Upper lobe of right lung (tissue), 1 donor: ENCODE results near the gene IL34. TPM values are rescaled to one million over a fixed set of nuclear protein-coding genes. Genes with fewer than 3 reads are reported as not detected.

Source experiments
- ATAC-seq: fragments of 200-7000 bp; cut with Tn5 transposase; one replicate; pipeline ENCODE4 v1.9.1; 2020; ENCODE audit warnings: mild to moderate bottlenecking, moderate library complexity
- DNase-seq: peaks from one replicate; pipeline ENCODE4 v3.0.0-alpha.2; 2020
- H3K27ac ChIP-seq: fragments of 200-600 bp; one replicate; pipeline ENCODE4 v1.8.0; 2022
- H3K27me3 ChIP-seq: fragments of 200-600 bp; one replicate; pipeline ENCODE4 v1.8.0; 2022; ENCODE audit warnings: mild to moderate bottlenecking
- H3K36me3 ChIP-seq: fragments of 200-600 bp; one replicate; pipeline ENCODE4 v1.8.0; 2022
- H3K4me1 ChIP-seq: fragments of 200-600 bp; one replicate; pipeline ENCODE4 v1.8.0; 2022
- H3K4me3 ChIP-seq: fragments of 200-600 bp; one replicate; pipeline ENCODE4 v1.8.0; 2022; ENCODE audit warnings: mild to moderate bottlenecking
- H3K9me3 ChIP-seq: fragments of 200-600 bp; one replicate; pipeline ENCODE4 v1.8.0; 2022
- intact Hi-C: fragments of 100-400 bp; cut with DNase I; formaldehyde crosslinking; loops from one replicate; pipeline ENCODE4 v1.11.0; 2022
- total RNA-seq: library from RNA; stranded (reverse); fragmentation: NEBNext Ultra II Directional; extraction: Animal tissue kit (Norgen Biotek cat#: 25700); gene quantifications from one replicate; pipeline ENCODE4 v1.2.1, GENCODE V29; 2021
- TF ChIP-seq, protein P1 (sequence below): fragments of 200-600 bp; IDR thresholded peaks from one replicate; pipeline ENCODE4 v1.8.0; 2022; ENCODE audit warnings: antibody characterized with exemption
- donor health status: DM: no; HTN: yes; CAD: no; lungs with severe emphysema.

IL34 gene
- total RNA-seq, 1 donor from 2014 or later, result 3.3 TPM

DNA sequence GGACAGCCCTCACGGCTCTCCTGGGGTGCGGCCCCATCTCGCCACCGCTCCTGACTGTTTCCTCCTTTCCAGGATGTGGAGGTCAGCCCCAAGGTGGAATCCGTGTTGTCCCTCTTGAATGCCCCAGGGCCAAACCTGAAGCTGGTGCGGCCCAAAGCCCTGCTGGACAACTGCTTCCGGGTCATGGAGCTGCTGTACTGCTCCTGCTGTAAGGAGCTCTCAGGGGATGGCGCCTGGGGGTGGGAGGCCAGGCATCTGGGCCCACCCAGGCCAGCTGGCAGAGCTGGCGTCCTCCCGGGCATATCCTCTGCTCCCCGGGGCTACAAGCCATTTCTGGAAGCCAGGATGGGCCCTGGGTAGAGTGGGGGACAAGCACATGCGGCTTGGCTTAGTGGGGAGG lies 13.2 kb downstream of the IL34 start:
- Histone ChIP-seq H3K36me3 (peaks cover 19% of the 10 kb centered on the region), H3K27me3 (no peaks in the 10 kb centered on the region), H3K4me1 (no peaks in the 10 kb centered on the region), H3K9me3 (no peaks in the 10 kb centered on the region), H3K4me3 (no peak overlapping the region), H3K27ac (no peak overlapping the region)
- DNase-seq (peak; percentile 61), ATAC-seq (no peak)
- TF ChIP-seq, protein P1, sequence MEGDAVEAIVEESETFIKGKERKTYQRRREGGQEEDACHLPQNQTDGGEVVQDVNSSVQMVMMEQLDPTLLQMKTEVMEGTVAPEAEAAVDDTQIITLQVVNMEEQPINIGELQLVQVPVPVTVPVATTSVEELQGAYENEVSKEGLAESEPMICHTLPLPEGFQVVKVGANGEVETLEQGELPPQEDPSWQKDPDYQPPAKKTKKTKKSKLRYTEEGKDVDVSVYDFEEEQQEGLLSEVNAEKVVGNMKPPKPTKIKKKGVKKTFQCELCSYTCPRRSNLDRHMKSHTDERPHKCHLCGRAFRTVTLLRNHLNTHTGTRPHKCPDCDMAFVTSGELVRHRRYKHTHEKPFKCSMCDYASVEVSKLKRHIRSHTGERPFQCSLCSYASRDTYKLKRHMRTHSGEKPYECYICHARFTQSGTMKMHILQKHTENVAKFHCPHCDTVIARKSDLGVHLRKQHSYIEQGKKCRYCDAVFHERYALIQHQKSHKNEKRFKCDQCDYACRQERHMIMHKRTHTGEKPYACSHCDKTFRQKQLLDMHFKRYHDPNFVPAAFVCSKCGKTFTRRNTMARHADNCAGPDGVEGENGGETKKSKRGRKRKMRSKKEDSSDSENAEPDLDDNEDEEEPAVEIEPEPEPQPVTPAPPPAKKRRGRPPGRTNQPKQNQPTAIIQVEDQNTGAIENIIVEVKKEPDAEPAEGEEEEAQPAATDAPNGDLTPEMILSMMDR, result no peak
- intact Hi-C loops, result loop anchor here (10.0 kb wide), 1 partner anchor 125 kb away; no protein-coding TSS in a partner anchor

DNA sequence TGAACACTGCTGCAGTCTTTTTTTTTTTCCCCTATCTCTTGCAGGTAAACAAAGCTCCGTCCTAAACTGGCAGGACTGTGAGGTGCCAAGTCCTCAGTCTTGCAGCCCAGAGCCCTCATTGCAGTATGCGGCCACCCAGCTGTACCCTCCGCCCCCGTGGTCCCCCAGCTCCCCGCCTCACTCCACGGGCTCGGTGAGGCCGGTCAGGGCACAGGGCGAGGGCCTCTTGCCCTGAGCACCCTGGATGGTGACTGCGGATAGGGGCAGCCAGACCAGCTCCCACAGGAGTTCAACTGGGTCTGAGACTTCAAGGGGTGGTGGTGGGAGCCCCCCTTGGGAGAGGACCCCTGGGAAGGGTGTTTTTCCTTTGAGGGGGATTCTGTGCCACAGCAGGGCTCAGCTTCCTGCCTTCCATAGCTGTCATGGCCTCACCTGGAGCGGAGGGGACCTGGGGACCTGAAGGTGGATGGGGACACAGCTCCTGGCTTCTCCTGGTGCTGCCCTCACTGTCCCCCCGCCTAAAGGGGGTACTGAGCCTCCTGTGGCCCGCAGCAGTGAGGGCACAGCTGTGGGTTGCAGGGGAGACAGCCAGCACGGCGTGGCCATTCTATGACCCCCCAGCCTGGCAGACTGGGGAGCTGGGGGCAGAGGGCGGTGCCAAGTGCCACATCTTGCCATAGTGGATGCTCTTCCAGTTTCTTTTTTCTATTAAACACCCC lies 13.8 kb downstream of the IL34 start:
- no peaks in the 10 kb centered on the region for H3K9me3 ChIP-seq
- no peak for DNase-seq
- no peaks in the 10 kb centered on the region for H3K27me3 ChIP-seq
- H3K36me3 ChIP-seq, result peaks cover 24% of the 10 kb centered on the region
- intact Hi-C loops, result loop anchor here (10.0 kb wide), 1 partner anchor 125 kb away; no protein-coding TSS in a partner anchor
- no peak for ATAC-seq
- H3K27ac ChIP-seq, result no peak overlapping the region
- no peaks in the 10 kb centered on the region for H3K4me1 ChIP-seq
- H3K4me3 ChIP-seq, result no peak overlapping the region
- TF ChIP-seq, protein P1, result no peak

DNA sequence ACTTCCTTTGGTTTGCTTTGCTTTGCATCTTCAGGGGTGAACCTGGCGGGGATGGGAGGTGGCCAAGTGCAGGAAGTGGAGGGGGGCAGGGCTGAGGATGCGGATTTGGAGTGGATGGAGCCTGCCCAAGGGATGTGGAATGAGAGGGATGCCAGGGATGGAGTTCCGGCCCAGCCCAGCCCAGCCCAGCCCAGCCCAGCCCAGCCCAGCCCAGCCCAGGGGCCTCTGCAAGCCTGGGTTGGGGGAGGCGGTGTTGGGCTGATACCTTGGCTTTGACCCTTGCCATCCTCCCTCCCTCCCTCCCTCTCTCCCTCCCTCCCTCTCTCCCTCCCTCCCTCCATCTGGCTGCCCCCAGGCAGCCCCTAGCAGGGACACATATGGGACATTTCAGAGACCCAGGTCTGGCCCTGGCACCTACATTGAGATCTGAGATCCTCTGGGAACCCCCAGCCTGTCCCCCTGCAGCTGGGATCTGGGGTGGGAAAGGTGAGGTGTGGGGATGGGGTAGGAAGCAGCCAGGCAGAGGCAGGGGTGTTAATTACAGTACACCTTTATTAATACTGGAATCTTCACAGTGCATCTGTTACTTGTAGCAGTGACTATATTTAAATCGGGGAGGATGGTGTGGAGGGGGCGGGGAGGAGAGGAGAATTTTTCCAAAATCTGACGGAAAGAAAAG lies 14.5 kb downstream of the IL34 start:
- intact Hi-C loops, result no loop called here

DNA sequence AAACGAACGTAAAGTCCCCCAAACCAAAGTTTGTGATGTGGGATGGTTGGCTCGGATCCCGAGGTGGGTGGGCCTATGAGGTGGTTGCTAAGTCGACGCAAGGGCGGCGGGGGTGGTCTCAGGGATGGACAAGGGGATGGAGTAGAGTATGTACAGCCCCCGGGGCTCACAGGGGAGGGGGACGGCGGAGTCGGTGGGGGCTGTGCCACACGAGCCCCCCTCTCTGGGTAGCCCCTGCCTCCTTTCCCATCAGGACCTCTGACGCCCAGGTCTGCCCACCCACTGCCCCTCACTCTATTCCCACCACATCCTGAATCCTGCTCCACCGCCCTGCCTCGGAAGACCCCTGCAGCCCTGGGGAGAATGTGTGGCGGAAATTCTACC lies 15.2 kb downstream of the IL34 start:
- TF ChIP-seq, protein P1, result no peak
- intact Hi-C loops, result no loop called here
- Histone ChIP-seq H3K36me3 (peaks cover 38% of the 10 kb centered on the region), H3K4me1 (no peaks in the 10 kb centered on the region), H3K4me3 (no peak overlapping the region), H3K9me3 (no peaks in the 10 kb centered on the region), H3K27ac (no peak overlapping the region), H3K27me3 (no peaks in the 10 kb centered on the region)
- DNase-seq, result no peak
- no peak for ATAC-seq

More for the DNA sequence above, 14.5 kb downstream of the IL34 start:
- H3K27ac ChIP-seq, result no peak overlapping the region
- H3K9me3 ChIP-seq, result no peaks in the 10 kb centered on the region
- ATAC-seq (no peak), DNase-seq (peak; percentile 61)
- H3K4me3 ChIP-seq, result no peak overlapping the region
- no peaks in the 10 kb centered on the region for H3K27me3 ChIP-seq
- no peaks in the 10 kb centered on the region for H3K4me1 ChIP-seq
- H3K36me3 ChIP-seq, result peaks cover 31% of the 10 kb centered on the region
- TF ChIP-seq, protein P1, result no peak

DNA sequence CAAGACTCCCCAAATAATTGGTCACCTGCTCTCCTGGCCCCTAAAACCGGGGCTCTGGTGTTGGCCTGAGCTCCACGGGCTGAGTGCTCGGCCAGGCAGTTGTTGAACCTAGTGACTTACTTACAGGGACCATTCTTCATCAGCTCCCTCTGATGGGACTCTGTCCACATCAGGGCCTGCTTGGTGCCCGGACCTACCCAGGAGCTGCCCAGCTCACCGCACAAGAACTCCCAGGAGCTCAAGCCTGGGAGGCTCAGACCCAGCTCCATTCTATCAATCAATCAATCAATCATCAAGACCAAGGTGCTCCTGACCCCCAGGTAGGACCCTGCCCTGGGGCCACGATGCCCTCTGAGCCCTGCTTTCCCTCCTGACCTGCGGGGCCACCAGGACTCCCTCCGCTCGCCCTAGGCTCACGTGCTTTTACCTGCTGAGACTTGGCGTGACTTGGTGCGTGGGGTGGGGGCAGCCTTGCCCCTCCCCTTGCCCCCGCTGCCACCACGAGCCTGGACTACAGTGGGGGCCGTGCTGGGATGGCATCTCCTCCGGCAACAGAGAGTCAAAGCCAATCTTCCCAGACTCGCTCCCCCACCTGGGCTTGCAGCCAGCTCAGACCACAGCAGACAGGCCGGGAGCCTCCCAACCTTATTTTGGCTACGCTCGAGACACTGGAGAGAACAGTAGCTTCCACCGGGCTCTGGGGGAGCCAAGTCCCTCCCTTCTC lies 15.7 kb downstream of the IL34 start:
- H3K4me1 ChIP-seq, result no peaks in the 10 kb centered on the region
- ATAC-seq (no peak), DNase-seq (peak; percentile 43)
- no peaks in the 10 kb centered on the region for H3K27me3 ChIP-seq
- H3K4me3 ChIP-seq, result no peak overlapping the region
- intact Hi-C loops, result no loop called here
- H3K36me3 ChIP-seq, result peaks cover 41% of the 10 kb centered on the region
- TF ChIP-seq, protein P1, result no peak
- no peak overlapping the region for H3K27ac ChIP-seq
- H3K9me3 ChIP-seq, result no peaks in the 10 kb centered on the region
